ENCODE measurements around the gene KLHL12. TPM values are rescaled to one million over a fixed set of nuclear protein-coding genes. Genes with fewer than 3 reads are reported as not detected.

KLHL12 gene
- total and polyA plus RNA-seq, 2 of the 8 experiments (the other 6 are each of a cell fraction or from before 2014, with no cell fraction given) = 27.2 to 33.3 TPM

GRCh38 chr1:202923533-202923932, 3.5 kb downstream of the KLHL12 start (continued):
- no peak for TF ChIP-seq CTCF (IDR thresholded peaks at IDR 0.05; ENCODE audit: control extremely low read depth in 1 of 3, insufficient read depth in 1 of 3, low read depth in 1 of 3, low read length in 3 of 3)
- no peak for TF ChIP-seq SUZ12 (IDR thresholded peaks at IDR 0.05; ENCODE audit: low read length)
- no peak for TF ChIP-seq KDM1A (IDR thresholded peaks at IDR 0.05; ENCODE audit: borderline replicate concordance, low read length)
- TF ChIP-seq RAD21 (IDR thresholded peaks at IDR 0.05 in 1 of 2, conservative IDR thresholded peaks at IDR 0.05 in 1 of 2; ENCODE audit: low read depth in 2 of 2, low read length in 2 of 2) = no peak
